NCI-H146 (cell line): Measurements from ENCODE around the gene SEMA3A.
"Not testable (repeated sequence)": the region's sequence is repeated elsewhere in the genome, so short reads cannot be mapped to it uniquely, and the experiment has no call there.

Experiments
- DNase-seq: peaks from one replicate; lab custom pipeline; 2025; lab: John Stamatoyannopoulos, UW

Gene SEMA3A

GRCh38 chr7:84194484-84195271 lies at the start of gene SEMA3A:
TSS of gene SEMA3A (minus strand) at chr7:84194789. CDS start at chr7:84194586, 203 bp downstream.
- no peak for DNase-seq

- DNase-seq = not testable (repeated sequence)
Measured at GRCh38 chr7:84243037-84243436, 48.4 kb upstream of the SEMA3A start.

- DNase-seq = no peak
Measured at GRCh38 chr7:84238596-84238995, 44.0 kb upstream of the SEMA3A start.

GRCh38 chr7:84237533-84238173 lies 43.1 kb upstream of the SEMA3A start:
- no peak for DNase-seq

- no peak for DNase-seq
Measured at GRCh38 chr7:84236398-84236797, 41.8 kb upstream of the SEMA3A start.

GRCh38 chr7:84232646-84233045 lies 38.1 kb upstream of the SEMA3A start:
- no peak for DNase-seq

- DNase-seq = no peak
Measured at GRCh38 chr7:84231157-84231556, 36.6 kb upstream of the SEMA3A start.

GRCh38 chr7:84230491-84230890 lies 35.9 kb upstream of the SEMA3A start:
- no peak for DNase-seq

- DNase-seq = no peak
Measured at GRCh38 chr7:84228526-84228925, 33.9 kb upstream of the SEMA3A start.

GRCh38 chr7:84226759-84227158 lies 32.2 kb upstream of the SEMA3A start:
- no peak for DNase-seq

- no peak for DNase-seq
Measured at GRCh38 chr7:84224505-84224904, 29.9 kb upstream of the SEMA3A start.

- DNase-seq = no peak
Measured at GRCh38 chr7:84219310-84219709, 24.7 kb upstream of the SEMA3A start.

GRCh38 chr7:84218681-84219080 lies 24.1 kb upstream of the SEMA3A start:
- no peak for DNase-seq

- no peak for DNase-seq
Measured at GRCh38 chr7:84216472-84216871, 21.9 kb upstream of the SEMA3A start.

- DNase-seq = not testable (repeated sequence)
Measured at GRCh38 chr7:84214757-84215156, 20.2 kb upstream of the SEMA3A start.

- no peak for DNase-seq
Measured at GRCh38 chr7:84210301-84210700, 15.7 kb upstream of the SEMA3A start.

GRCh38 chr7:84209006-84209405 lies 14.4 kb upstream of the SEMA3A start:
- DNase-seq = no peak

GRCh38 chr7:84207615-84208014 lies 13.0 kb upstream of the SEMA3A start:
- DNase-seq = no peak

- no peak for DNase-seq
Measured at GRCh38 chr7:84207025-84207424, 12.4 kb upstream of the SEMA3A start.

GRCh38 chr7:84204655-84205054 lies 10.1 kb upstream of the SEMA3A start:
- no peak for DNase-seq

GRCh38 chr7:84202855-84203254 lies 8.3 kb upstream of the SEMA3A start:
- DNase-seq = no peak

- DNase-seq = no peak
Measured at GRCh38 chr7:84200859-84201258, 6.3 kb upstream of the SEMA3A start.

GRCh38 chr7:84199216-84199615 lies 4.6 kb upstream of the SEMA3A start:
- no peak for DNase-seq

- DNase-seq = no peak
Measured at GRCh38 chr7:84196084-84196503, 1.5 kb upstream of the SEMA3A start.
